HG03045 (cell line): ENCODE data around the gene GSTO2.

Experiments
- ATAC-seq: cut with Tn5 transposase; IDR thresholded peaks from one replicate; pipeline ENCODE4 v1.9.1; 2021; ENCODE audit warnings: mild to moderate bottlenecking, moderate library complexity; ENCODE audit not compliant: unreplicated experiment

Gene GSTO2

GRCh38 chr10:104253606-104254410 lies 15.2 kb upstream of the GSTO2 start:
- ATAC-seq = no peak

- peak; percentile 81 for ATAC-seq
These were observed 14.3 kb upstream of the GSTO2 start, which contains the start of gene GSTO1 for GRCh38 chr10:104254493-104255310. TSS of gene GSTO1 (plus strand) at chr10:104254892. CDS start at chr10:104254929, 37 bp downstream.

- no peak for ATAC-seq
These were observed 13.5 kb upstream of the GSTO2 start for GRCh38 chr10:104255311-104255981.

- ATAC-seq = no peak
These were observed 12.5 kb upstream of the GSTO2 start for GRCh38 chr10:104256335-104256961.

GRCh38 chr10:104257235-104257634 lies 11.7 kb upstream of the GSTO2 start:
- no peak for ATAC-seq

- ATAC-seq = no peak
These were observed 10.8 kb upstream of the GSTO2 start for GRCh38 chr10:104258209-104258608.

GRCh38 chr10:104259456-104259855 lies 9.5 kb upstream of the GSTO2 start:
- no peak for ATAC-seq

- no peak for ATAC-seq
These were observed 8.8 kb upstream of the GSTO2 start for GRCh38 chr10:104259999-104260774.

GRCh38 chr10:104260775-104261115 lies 8.2 kb upstream of the GSTO2 start:
- ATAC-seq = no peak

GRCh38 chr10:104262055-104262454 lies 6.9 kb upstream of the GSTO2 start:
- no peak for ATAC-seq

- no peak for ATAC-seq
These were observed 4.2 kb upstream of the GSTO2 start for GRCh38 chr10:104264783-104265182.

GRCh38 chr10:104267721-104268404 lies 1.1 kb upstream of the GSTO2 start:
- ATAC-seq = no peak

- ATAC-seq = no peak
These were observed 625 bp upstream of the GSTO2 start for GRCh38 chr10:104268405-104268712.

- ATAC-seq = no peak
These were observed 4.3 kb downstream of the GSTO2 start for GRCh38 chr10:104273286-104273685.

- no peak for ATAC-seq
These were observed 5.1 kb downstream of the GSTO2 start for GRCh38 chr10:104273899-104274575.

GRCh38 chr10:104274762-104275721 lies 6.1 kb downstream of the GSTO2 start:
- no peak for ATAC-seq

- no peak for ATAC-seq
These were observed 7.2 kb downstream of the GSTO2 start for GRCh38 chr10:104276192-104276591.

- no peak for ATAC-seq
These were observed 8.8 kb downstream of the GSTO2 start for GRCh38 chr10:104277785-104278184.
